ENCODE measurements around the gene FCHSD2.

The FCHSD2 gene

DNA sequence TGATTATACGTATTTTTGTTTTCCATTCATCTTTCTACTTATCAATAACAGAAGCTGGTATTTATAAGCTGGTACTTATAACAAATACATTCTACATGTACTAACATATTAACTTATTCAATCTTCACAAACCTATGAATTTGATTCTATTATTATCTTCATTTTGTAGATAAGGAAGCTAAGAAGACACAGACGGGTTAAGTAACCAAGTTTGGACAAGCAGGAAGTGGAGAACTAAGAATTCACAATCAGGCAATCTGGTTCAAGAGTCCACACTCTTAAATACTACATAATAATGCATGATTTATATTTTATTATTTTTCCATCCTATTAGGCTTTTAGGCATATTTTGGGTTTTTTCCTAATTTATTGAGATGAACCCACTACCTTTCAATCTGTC is 25.0 kb downstream of the FCHSD2 start:
- ATAC-seq (ENCODE audit: insufficient read depth, low read depth) (no peak), DNase-seq (no peak)
- no peaks in the 10 kb centered on the region for H3K4me1 ChIP-seq (ENCODE audit: insufficient read depth, low read length)
- no peak overlapping the region for H3K4me2 ChIP-seq (ENCODE audit: insufficient read depth, low read length)
- H3K79me2 ChIP-seq (ENCODE audit: insufficient read depth, low read length): peaks cover 17% of the 10 kb centered on the region
- no peak for TF ChIP-seq EZH2 (IDR thresholded peaks at IDR 0.05; ENCODE audit: borderline replicate concordance, low read depth, low read length, severe bottlenecking)
- TF ChIP-seq, protein P1, sequence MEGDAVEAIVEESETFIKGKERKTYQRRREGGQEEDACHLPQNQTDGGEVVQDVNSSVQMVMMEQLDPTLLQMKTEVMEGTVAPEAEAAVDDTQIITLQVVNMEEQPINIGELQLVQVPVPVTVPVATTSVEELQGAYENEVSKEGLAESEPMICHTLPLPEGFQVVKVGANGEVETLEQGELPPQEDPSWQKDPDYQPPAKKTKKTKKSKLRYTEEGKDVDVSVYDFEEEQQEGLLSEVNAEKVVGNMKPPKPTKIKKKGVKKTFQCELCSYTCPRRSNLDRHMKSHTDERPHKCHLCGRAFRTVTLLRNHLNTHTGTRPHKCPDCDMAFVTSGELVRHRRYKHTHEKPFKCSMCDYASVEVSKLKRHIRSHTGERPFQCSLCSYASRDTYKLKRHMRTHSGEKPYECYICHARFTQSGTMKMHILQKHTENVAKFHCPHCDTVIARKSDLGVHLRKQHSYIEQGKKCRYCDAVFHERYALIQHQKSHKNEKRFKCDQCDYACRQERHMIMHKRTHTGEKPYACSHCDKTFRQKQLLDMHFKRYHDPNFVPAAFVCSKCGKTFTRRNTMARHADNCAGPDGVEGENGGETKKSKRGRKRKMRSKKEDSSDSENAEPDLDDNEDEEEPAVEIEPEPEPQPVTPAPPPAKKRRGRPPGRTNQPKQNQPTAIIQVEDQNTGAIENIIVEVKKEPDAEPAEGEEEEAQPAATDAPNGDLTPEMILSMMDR (IDR thresholded peaks at IDR 0.05; ENCODE audit: borderline replicate concordance, extremely low read depth, low read length, poor library complexity, severe bottlenecking): no peak
- no peak overlapping the region for H3K9ac ChIP-seq (ENCODE audit: low read depth, low read length)
- no peak overlapping the region for H2AFZ ChIP-seq (ENCODE audit: low read depth, low read length)
- H3K9me3 ChIP-seq (ENCODE audit: insufficient read depth, low read length, severe bottlenecking): no peaks in the 10 kb centered on the region
- peaks cover 28% of the 10 kb centered on the region for H3K36me3 ChIP-seq (ENCODE audit: insufficient read depth, low read length)
- H3K4me3 ChIP-seq (ENCODE audit: low read depth in 1 of 2, low read length in 2 of 2): no peak overlapping the region
- no peak overlapping the region for H3K27ac ChIP-seq (ENCODE audit: low read length)
- H4K20me1 ChIP-seq (ENCODE audit: insufficient read depth, low read length): no peaks in the 10 kb centered on the region; the same call in none of the 2 replicates
- no peaks in the 10 kb centered on the region for H3K27me3 ChIP-seq (ENCODE audit: insufficient read depth, low read length, poor library complexity)

DNA sequence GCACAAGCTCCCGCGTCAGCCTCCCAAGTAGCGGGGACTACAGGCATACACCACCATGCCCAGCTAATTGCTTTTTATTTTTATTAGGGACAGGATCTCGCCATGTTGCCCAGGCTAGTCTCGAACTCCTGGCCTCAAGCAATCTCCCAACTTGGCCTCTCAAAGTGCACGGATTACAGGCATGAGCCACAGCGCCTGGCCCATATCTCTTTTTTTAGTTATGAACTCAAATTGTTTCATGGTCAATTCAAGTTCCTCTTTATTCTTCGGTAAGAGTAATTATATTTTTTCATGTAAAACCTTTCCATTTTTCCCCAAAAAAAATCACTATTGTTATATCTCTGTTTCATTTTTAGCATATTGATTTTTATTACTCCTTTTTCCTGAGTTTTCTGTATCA is 25.5 kb downstream of the FCHSD2 start:
- Histone ChIP-seq H3K27ac (ENCODE audit: low read length) (no peak overlapping the region), H4K20me1 (ENCODE audit: insufficient read depth, low read length) (no peaks in the 10 kb centered on the region; the same call in none of the 2 replicates), H3K27me3 (ENCODE audit: insufficient read depth, low read length, poor library complexity) (no peaks in the 10 kb centered on the region), H3K36me3 (ENCODE audit: insufficient read depth, low read length) (peaks cover 25% of the 10 kb centered on the region), H2AFZ (ENCODE audit: low read depth, low read length) (no peak overlapping the region), H3K79me2 (ENCODE audit: insufficient read depth, low read length) (peaks cover 13% of the 10 kb centered on the region), H3K4me1 (ENCODE audit: insufficient read depth, low read length) (no peaks in the 10 kb centered on the region), H3K9ac (ENCODE audit: low read depth, low read length) (no peak overlapping the region), H3K4me2 (ENCODE audit: insufficient read depth, low read length) (no peak overlapping the region), H3K4me3 (ENCODE audit: low read depth in 1 of 2, low read length in 2 of 2) (no peak overlapping the region), H3K9me3 (ENCODE audit: insufficient read depth, low read length, severe bottlenecking) (no peaks in the 10 kb centered on the region)
- no peak for ATAC-seq (ENCODE audit: insufficient read depth, low read depth)
- TF ChIP-seq EZH2 (IDR thresholded peaks at IDR 0.05; ENCODE audit: borderline replicate concordance, low read depth, low read length, severe bottlenecking): no peak
- TF ChIP-seq, protein P1 (IDR thresholded peaks at IDR 0.05; ENCODE audit: borderline replicate concordance, extremely low read depth, low read length, poor library complexity, severe bottlenecking): no peak
- DNase-seq: no peak

DNA sequence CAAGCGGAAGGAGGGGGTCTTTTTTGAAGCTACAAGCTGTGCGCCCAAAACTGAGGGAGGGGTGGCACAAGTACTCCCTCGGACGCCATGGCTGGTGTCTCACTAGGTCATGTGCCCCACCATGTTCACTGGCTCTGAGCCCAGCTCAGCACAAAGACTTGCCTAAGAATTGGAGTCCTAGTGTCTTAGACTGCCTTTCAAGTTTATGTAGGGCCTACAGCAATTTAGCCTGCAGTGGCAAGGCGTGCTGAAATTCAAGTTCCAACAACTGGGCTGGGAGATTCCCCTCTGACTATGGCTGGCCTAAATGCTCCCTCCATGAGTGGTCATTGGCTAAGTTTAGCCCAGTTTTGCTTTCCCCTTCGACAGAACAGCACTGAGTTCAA is 27.3 kb downstream of the FCHSD2 start:
- no peak overlapping the region for H3K9ac ChIP-seq (ENCODE audit: low read depth, low read length)
- H3K4me2 ChIP-seq (ENCODE audit: insufficient read depth, low read length): no peak overlapping the region
- no peaks in the 10 kb centered on the region for H3K9me3 ChIP-seq (ENCODE audit: insufficient read depth, low read length, severe bottlenecking)
- DNase-seq: no peak
- no peaks in the 10 kb centered on the region; the same call in 1 of the 2 replicates for H4K20me1 ChIP-seq (ENCODE audit: insufficient read depth, low read length)
- peaks cover 19% of the 10 kb centered on the region for H3K36me3 ChIP-seq (ENCODE audit: insufficient read depth, low read length)
- no peak for TF ChIP-seq EZH2 (IDR thresholded peaks at IDR 0.05; ENCODE audit: borderline replicate concordance, low read depth, low read length, severe bottlenecking)
- TF ChIP-seq, protein P1 (IDR thresholded peaks at IDR 0.05; ENCODE audit: borderline replicate concordance, extremely low read depth, low read length, poor library complexity, severe bottlenecking): no peak
- H2AFZ ChIP-seq (ENCODE audit: low read depth, low read length): no peak overlapping the region
- no peaks in the 10 kb centered on the region for H3K4me1 ChIP-seq (ENCODE audit: insufficient read depth, low read length)
- H3K79me2 ChIP-seq (ENCODE audit: insufficient read depth, low read length): peaks cover 7% of the 10 kb centered on the region
- H3K27me3 ChIP-seq (ENCODE audit: insufficient read depth, low read length, poor library complexity): no peaks in the 10 kb centered on the region
- no peak overlapping the region for H3K4me3 ChIP-seq (ENCODE audit: low read depth in 1 of 2, low read length in 2 of 2)
- ATAC-seq (ENCODE audit: insufficient read depth, low read depth): no peak
- no peak overlapping the region for H3K27ac ChIP-seq (ENCODE audit: low read length)

All from DND-41 (cell line).